SU-DHL-6 (cell line): Measurements from ENCODE around the gene EXOC6B.

Source experiments
- H2AFZ ChIP-seq: fragments of 200-600 bp; sonication (generic); 2 replicates; pipeline ENCODE4 v1.6.1; 2014; ENCODE audit warnings: low read depth, mild to moderate bottlenecking, moderate library complexity, mixed read lengths, antibody characterized with exemption, low read length; ENCODE audit not compliant: severe bottlenecking
- H3F3A ChIP-seq: fragments of 200-600 bp; shearing (Covaris generic); 2 replicates; pipeline ENCODE4 v1.6.0; 2016; ENCODE audit warnings: antibody characterized with exemption, mild to moderate bottlenecking; ENCODE audit not compliant: insufficient read depth
- H3K27ac ChIP-seq: fragments of 200-600 bp; sonication (generic); 2 replicates; pipeline ENCODE4 v1.5.1; 2016; ENCODE audit warnings: low read depth, mild to moderate bottlenecking, low read length, moderate library complexity, mixed read lengths
- H3K27me3 ChIP-seq: fragments of 200-600 bp; sonication (generic), shearing (Covaris generic); 2 replicates; pipeline ENCODE4 v1.6.0; 2014; ENCODE audit warnings: mild to moderate bottlenecking, low read length
- H3K36me3 ChIP-seq: fragments of 200-600 bp; sonication (generic); 2 replicates; pipeline ENCODE4 v1.6.1; 2014; ENCODE audit warnings: mild to moderate bottlenecking, low read length, mixed read lengths
- H3K4me2 ChIP-seq: fragments of 300-600, 200-600 bp; shearing (Covaris generic), sonication (generic); 2 replicates; pipeline ENCODE4 v1.6.0; 2014; ENCODE audit warnings: low read length, low read depth, mild to moderate bottlenecking; ENCODE audit not compliant: poor library complexity, severe bottlenecking
- H3K4me3 ChIP-seq: fragments of 200-600 bp; sonication (generic); 2 replicates; pipeline ENCODE4 v1.5.1; 2014; ENCODE audit warnings: antibody characterized with exemption, low read length, mild to moderate bottlenecking, mixed read lengths; ENCODE audit not compliant: insufficient read depth, poor library complexity, severe bottlenecking
- H3K79me2 ChIP-seq: fragments of 200-600 bp; sonication (generic); 2 replicates; pipeline ENCODE4 v1.6.1; 2014; ENCODE audit warnings: mild to moderate bottlenecking, low read length, moderate library complexity; ENCODE audit not compliant: insufficient read depth
- H3K9ac ChIP-seq: fragments of 200-600 bp; sonication (generic); 2 replicates; pipeline ENCODE4 v1.7.0; 2014; ENCODE audit warnings: mild to moderate bottlenecking, low read length
- H3K9me2 ChIP-seq: fragments of 200-600 bp; sonication (generic); replicated peaks from 2 replicates; pipeline ENCODE4 v1.6.1; 2014; ENCODE audit warnings: low read length; ENCODE audit not compliant: insufficient read depth
- H3K9me3 ChIP-seq: fragments of 200-600 bp; sonication (generic); 2 replicates; pipeline ENCODE4 v1.6.1; 2014; ENCODE audit warnings: low read length, mixed read lengths; ENCODE audit not compliant: insufficient read depth
- H4K20me1 ChIP-seq: fragments of 200-600 bp; sonication (generic); 2 replicates; pipeline ENCODE4 v1.6.1; 2014; ENCODE audit warnings: low read depth, mild to moderate bottlenecking, antibody characterized with exemption, low read length, moderate library complexity, mixed read lengths
- EZH2phosphoT487 ChIP-seq: fragments of 200-600 bp; sonication (generic), shearing (Covaris generic); conservative IDR thresholded peaks from 2 replicates; pipeline ENCODE4 v1.6.1; 2018; ENCODE audit warnings: mild to moderate bottlenecking, antibody characterized with exemption, low read length, moderate library complexity, mixed read lengths
- TF ChIP-seq, protein P1 (sequence below): fragments of 200-600 bp; sonication (generic); IDR thresholded peaks from one replicate; pipeline ENCODE4 v1.5.1; 2017; ENCODE audit warnings: antibody characterized with exemption, mild to moderate bottlenecking, low read length, moderate library complexity; ENCODE audit not compliant: insufficient read depth, poor library complexity, severe bottlenecking

EXOC6B gene

GRCh38 chr2:72162574-72162973 is 663.3 kb downstream of the EXOC6B start:
- no peaks in the 10 kb centered on the region for H3K79me2 ChIP-seq
- H3K4me3 ChIP-seq, result no peak overlapping the region
- H4K20me1 ChIP-seq, result no peaks in the 10 kb centered on the region
- H3K4me2 ChIP-seq, result no peak overlapping the region
- H3K9me3 ChIP-seq, result no peaks in the 10 kb centered on the region
- H3K27me3 ChIP-seq, result no peaks in the 10 kb centered on the region
- no peak overlapping the region for H2AFZ ChIP-seq
- no peaks in the 10 kb centered on the region for H3F3A ChIP-seq
- H3K9ac ChIP-seq, result no peak overlapping the region
- H3K27ac ChIP-seq, result no peak overlapping the region
- H3K9me2 ChIP-seq, result no peaks in the 10 kb centered on the region
- TF ChIP-seq EZH2phosphoT487, result no peak
- TF ChIP-seq, protein P1, sequence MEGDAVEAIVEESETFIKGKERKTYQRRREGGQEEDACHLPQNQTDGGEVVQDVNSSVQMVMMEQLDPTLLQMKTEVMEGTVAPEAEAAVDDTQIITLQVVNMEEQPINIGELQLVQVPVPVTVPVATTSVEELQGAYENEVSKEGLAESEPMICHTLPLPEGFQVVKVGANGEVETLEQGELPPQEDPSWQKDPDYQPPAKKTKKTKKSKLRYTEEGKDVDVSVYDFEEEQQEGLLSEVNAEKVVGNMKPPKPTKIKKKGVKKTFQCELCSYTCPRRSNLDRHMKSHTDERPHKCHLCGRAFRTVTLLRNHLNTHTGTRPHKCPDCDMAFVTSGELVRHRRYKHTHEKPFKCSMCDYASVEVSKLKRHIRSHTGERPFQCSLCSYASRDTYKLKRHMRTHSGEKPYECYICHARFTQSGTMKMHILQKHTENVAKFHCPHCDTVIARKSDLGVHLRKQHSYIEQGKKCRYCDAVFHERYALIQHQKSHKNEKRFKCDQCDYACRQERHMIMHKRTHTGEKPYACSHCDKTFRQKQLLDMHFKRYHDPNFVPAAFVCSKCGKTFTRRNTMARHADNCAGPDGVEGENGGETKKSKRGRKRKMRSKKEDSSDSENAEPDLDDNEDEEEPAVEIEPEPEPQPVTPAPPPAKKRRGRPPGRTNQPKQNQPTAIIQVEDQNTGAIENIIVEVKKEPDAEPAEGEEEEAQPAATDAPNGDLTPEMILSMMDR, result no peak
- no peaks in the 10 kb centered on the region for H3K36me3 ChIP-seq

- no peak overlapping the region for H3K27ac ChIP-seq
- H3K36me3 ChIP-seq, result no peaks in the 10 kb centered on the region
- H3F3A ChIP-seq, result no peaks in the 10 kb centered on the region
- H3K4me2 ChIP-seq, result no peak overlapping the region
- H3K9ac ChIP-seq, result no peak overlapping the region
- TF ChIP-seq EZH2phosphoT487, result no peak
- TF ChIP-seq, protein P1, result no peak
- H3K9me2 ChIP-seq, result no peaks in the 10 kb centered on the region
- no peak overlapping the region for H3K4me3 ChIP-seq
- no peak overlapping the region for H2AFZ ChIP-seq
- no peaks in the 10 kb centered on the region for H3K79me2 ChIP-seq
- no peaks in the 10 kb centered on the region for H4K20me1 ChIP-seq
- no peaks in the 10 kb centered on the region for H3K9me3 ChIP-seq
- no peaks in the 10 kb centered on the region for H3K27me3 ChIP-seq
These were observed 666.4 kb downstream of the EXOC6B start for GRCh38 chr2:72159211-72159993.

DNA sequence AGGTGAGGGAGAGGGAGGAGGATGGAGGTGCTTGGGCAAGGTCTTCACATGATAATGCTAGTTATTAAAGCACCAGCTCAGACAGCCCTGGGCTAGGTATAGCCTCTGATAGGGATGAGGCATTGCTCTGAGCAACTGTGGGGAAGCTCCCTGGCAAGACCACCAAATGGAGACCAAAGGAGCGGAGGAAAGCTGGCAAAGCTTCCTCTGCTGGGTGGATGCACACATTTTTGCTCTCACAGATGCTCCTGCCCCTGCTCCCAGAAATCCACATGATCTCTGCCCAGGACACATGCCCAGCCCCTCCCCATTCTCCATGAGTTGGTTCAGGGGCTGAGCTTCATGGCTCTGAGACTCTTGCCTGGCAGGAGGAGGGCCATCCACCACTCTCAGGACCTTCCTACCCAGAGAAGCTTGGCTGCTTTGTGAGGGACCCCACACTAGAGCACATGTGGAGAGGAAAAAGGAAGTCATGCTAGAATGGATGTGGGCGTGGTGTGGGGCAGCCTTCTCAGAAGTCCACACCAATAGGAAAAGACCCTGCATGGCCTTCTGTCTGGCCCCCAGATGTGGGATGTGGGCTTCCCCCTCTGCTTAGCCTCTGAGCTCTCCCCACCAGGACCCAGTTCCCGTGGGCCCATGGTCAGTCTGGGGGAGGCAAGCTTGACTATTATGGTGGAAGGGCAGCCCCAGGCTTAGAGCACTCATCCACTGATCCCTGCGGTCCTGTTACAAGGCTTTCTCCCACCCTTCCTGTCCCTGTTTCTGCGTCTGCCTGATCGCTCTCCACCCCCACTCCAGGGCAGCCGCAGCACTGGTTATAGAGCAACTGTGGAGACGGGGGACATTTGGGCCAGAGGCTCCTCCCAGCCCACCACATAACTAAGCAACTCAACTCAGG is 667.7 kb downstream of the EXOC6B start:
- H4K20me1 ChIP-seq, result no peaks in the 10 kb centered on the region
- no peak overlapping the region for H3K4me3 ChIP-seq
- H3K9ac ChIP-seq, result no peak overlapping the region
- H3K4me2 ChIP-seq, result no peak overlapping the region
- no peaks in the 10 kb centered on the region for H3F3A ChIP-seq
- H3K79me2 ChIP-seq, result no peaks in the 10 kb centered on the region
- no peaks in the 10 kb centered on the region for H3K27me3 ChIP-seq
- no peak overlapping the region for H2AFZ ChIP-seq
- no peaks in the 10 kb centered on the region for H3K9me2 ChIP-seq
- no peak overlapping the region for H3K27ac ChIP-seq
- no peak for TF ChIP-seq EZH2phosphoT487
- TF ChIP-seq, protein P1, result no peak
- H3K9me3 ChIP-seq, result no peaks in the 10 kb centered on the region
- H3K36me3 ChIP-seq, result no peaks in the 10 kb centered on the region
